Measurements from ENCODE around the gene CORO2B. TPM values are rescaled to one million over a fixed set of nuclear protein-coding genes. Genes with fewer than 3 reads are reported as not detected.

The CORO2B gene
- total and polyA plus RNA-seq, 2 of the 4 experiments (the other 2 are of a cell fraction) = 9.3 to 39.3 TPM

GRCh38 chr15:68618908-68619698 is 40.3 kb downstream of the CORO2B start:
- Histone ChIP-seq H2BK5ac (ENCODE audit: low read depth, low read length, poor library complexity, severe bottlenecking) (peak overlapping the region; percentile 14), H3K4ac (ENCODE audit: low read depth, low read length) (peak overlapping the region; percentile 38), H3K36me3 (ENCODE audit: control insufficient read depth, insufficient read depth, low read length) (no peaks in the 10 kb centered on the region), H2BK20ac (ENCODE audit: low read depth, low read length) (peak overlapping the region; percentile 22; the same call in 1 of the 2 replicates), H3K4me1 (ENCODE audit: control insufficient read depth, insufficient read depth, low read length) (peaks cover 42% of the 10 kb centered on the region), H3K56ac (ENCODE audit: extremely low read depth, insufficient read depth, low read length) (no peak overlapping the region), H3K4me2 (ENCODE audit: low read depth, low read length) (no peak overlapping the region), H2AK9ac (replicated peaks; ENCODE audit: low read depth, low read length, poor library complexity) (no peak overlapping the region), H2BK120ac (ENCODE audit: low read depth, low read length) (peak overlapping the region; percentile 36), H4K8ac (ENCODE audit: low read depth in 2 of 2, low read length in 2 of 2) (peak overlapping the region in 1 of 2 experiments; percentile 39; a peak in 1 of 4 replicates), H3K79me1 (ENCODE audit: low read depth in 1 of 2, low read length in 2 of 2) (peaks cover 23 to 83% of the 10 kb centered on the region in 2 experiments), H3K18ac (ENCODE audit: low read depth, low read length) (no peak overlapping the region), H2AFZ (replicated peaks; ENCODE audit: low read length, poor library complexity) (no peak overlapping the region), H3K9ac (ENCODE audit: low read depth, low read length) (no peak overlapping the region), H4K5ac (ENCODE audit: low read depth, low read length) (no peak overlapping the region), H2BK15ac (ENCODE audit: low read depth, low read length) (peak overlapping the region; percentile 45; the same call in 1 of the 3 replicates), H4K20me1 (ENCODE audit: insufficient read depth, low read length) (peaks cover 3% of the 10 kb centered on the region; the same call in 1 of the 2 replicates), H3K14ac (replicated peaks; ENCODE audit: low read depth, low read length) (no peak overlapping the region), H2AK5ac (ENCODE audit: low read depth, low read length) (peak overlapping the region; percentile 73; the same call in 1 of the 2 replicates), H3K27me3 (ENCODE audit: control insufficient read depth, insufficient read depth, low read length) (no peaks in the 10 kb centered on the region), H3K4me3 (ENCODE audit: insufficient read depth, low read depth, low read length) (no peak overlapping the region), H3K23ac (ENCODE audit: low read depth, low read length) (peak overlapping the region; percentile 33; the same call in 1 of the 2 replicates), H3K27ac (ENCODE audit: insufficient read depth, low read length) (no peak overlapping the region), H3K9me1 (ENCODE audit: insufficient read depth, low read length) (peaks cover 37% of the 10 kb centered on the region), H4K91ac (ENCODE audit: insufficient read depth, low read depth, low read length) (peak overlapping the region; percentile 17; the same call in 1 of the 2 replicates), H3K9me3 (ENCODE audit: control insufficient read depth, insufficient read depth, low read length) (no peaks in the 10 kb centered on the region)
- CTCF ChIA-PET = no interaction called here
- DNase-seq (peak; percentile 70), ATAC-seq (ENCODE audit: low read depth) (no peak)
- in situ Hi-C loops (cut with MboI; ENCODE audit: low sequenced_read_pairs) (no loop called here), intact Hi-C loops (cut with micrococcal nuclease) (no loop called here), dilution Hi-C loops (cut with HindIII; ENCODE audit: low sequenced_read_pairs, unreplicated experiment) (no loop called here)
- BruUV-seq (replicated peaks) = no TSS peak
- TF ChIP-seq RCOR1 (IDR thresholded peaks at IDR 0.05; ENCODE audit: insufficient replicate concordance, low read length) (peak; percentile 18), CEBPB (IDR thresholded peaks at IDR 0.05; ENCODE audit: low read depth, low read length) (peak; percentile 73), MXI1 (IDR thresholded peaks at IDR 0.05; ENCODE audit: borderline replicate concordance, low read depth, low read length) (no peak)
- no CpG with 5 or more reads among the region's 4 CpGs for whole genome bisulfite sequencing, 2 experiments (ENCODE audit: extremely low coverage in 2 of 2, insufficient read length in 1 of 2)
- POLR2A ChIA-PET (ENCODE audit: unreplicated experiment) = interaction anchor here (0.6 kb wide), 2 partner anchors 11 to 12 kb away, joined by 3 to 9 read pairs; no protein-coding TSS in a partner anchor
